DND-41 (cell line): ENCODE data around the gene LRRC31.

ENCODE experiments used
- ATAC-seq: fragments of 200-7000 bp; cut with Tn5 transposase; 3 replicates; pipeline ENCODE4 v1.9.1; 2021; ENCODE audit warnings: low read depth; ENCODE audit not compliant: insufficient read depth
- DNase-seq: peaks from one replicate; pipeline ENCODE4 v3.0.0-alpha.2; 2020
- H2AFZ ChIP-seq: 2 replicates; pipeline ENCODE4 v1.6.0; 2012; ENCODE audit warnings: low read depth, low read length
- H3K27ac ChIP-seq: 2 replicates; pipeline ENCODE4 v1.5.1; 2012; ENCODE audit warnings: low read length, inconsistent platforms
- H3K27me3 ChIP-seq: fragments of 200-600 bp; sonication (generic); 2 replicates; pipeline ENCODE4 v1.6.0; 2012; ENCODE audit warnings: low read length, mild to moderate bottlenecking, inconsistent platforms; ENCODE audit not compliant: insufficient read depth, poor library complexity
- H3K36me3 ChIP-seq: 2 replicates; pipeline ENCODE4 v1.5.1; 2012; ENCODE audit warnings: low read length, inconsistent platforms; ENCODE audit not compliant: insufficient read depth
- H3K4me1 ChIP-seq: 2 replicates; pipeline ENCODE4 v1.5.1; 2012; ENCODE audit warnings: mild to moderate bottlenecking, low read length; ENCODE audit not compliant: insufficient read depth
- H3K4me2 ChIP-seq: 2 replicates; pipeline ENCODE4 v1.6.0; 2012; ENCODE audit warnings: mild to moderate bottlenecking, moderate library complexity, low read length, inconsistent platforms; ENCODE audit not compliant: insufficient read depth
- H3K4me3 ChIP-seq, 2 experiments: fragments of 200-600 bp in 1 of 2; shearing (Covaris generic) in 1 of 2; 2 replicates each; pipeline ENCODE4 v1.5.1; 2012 to 2016; ENCODE audit warnings: inconsistent platforms in 2 of 2, low read length in 2 of 2, mild to moderate bottlenecking in 2 of 2, low read depth in 1 of 2, moderate library complexity in 1 of 2
- H3K79me2 ChIP-seq: 2 replicates; pipeline ENCODE4 v1.6.0; 2012; ENCODE audit warnings: low read length, inconsistent platforms; ENCODE audit not compliant: insufficient read depth
- H3K9ac ChIP-seq: 2 replicates; pipeline ENCODE4 v1.6.0; 2012; ENCODE audit warnings: low read depth, mild to moderate bottlenecking, inconsistent platforms, low read length, moderate library complexity
- H3K9me3 ChIP-seq: 2 replicates; pipeline ENCODE4 v1.5.1; 2012; ENCODE audit warnings: low read length, moderate library complexity, mild to moderate bottlenecking, inconsistent platforms; ENCODE audit not compliant: insufficient read depth, severe bottlenecking
- H4K20me1 ChIP-seq: 2 replicates; pipeline ENCODE4 v1.6.0; 2012; ENCODE audit warnings: low read length; ENCODE audit not compliant: insufficient read depth
- CTCF ChIP-seq: IDR thresholded peaks from 2 replicates; pipeline ENCODE4 v1.5.1; 2012; ENCODE audit warnings: borderline replicate concordance, low read length, moderate library complexity, mild to moderate bottlenecking; ENCODE audit not compliant: poor library complexity, severe bottlenecking; ENCODE audit errors: extremely low read depth
- EZH2 ChIP-seq: IDR thresholded peaks from 3 replicates; pipeline ENCODE4 v1.6.1; 2012; ENCODE audit warnings: borderline replicate concordance, low read depth, mild to moderate bottlenecking, moderate library complexity, low read length, inconsistent platforms; ENCODE audit not compliant: severe bottlenecking

LRRC31 gene

GRCh38 chr3:169835533-169835932, 34.2 kb downstream of the LRRC31 start:
- no peak overlapping the region for H3K9ac ChIP-seq
- no peak overlapping the region for H3K27ac ChIP-seq
- DNase-seq (no peak), ATAC-seq (no peak)
- no peak overlapping the region for H3K4me3 ChIP-seq
- TF ChIP-seq CTCF, result no peak
- TF ChIP-seq EZH2, result no peak
- no peak overlapping the region for H2AFZ ChIP-seq
- no peaks in the 10 kb centered on the region for H3K4me1 ChIP-seq
- no peaks in the 10 kb centered on the region for H4K20me1 ChIP-seq
- H3K36me3 ChIP-seq, result no peaks in the 10 kb centered on the region
- no peaks in the 10 kb centered on the region for H3K79me2 ChIP-seq
- no peak overlapping the region for H3K4me2 ChIP-seq
- H3K27me3 ChIP-seq, result peaks cover 11% of the 10 kb centered on the region
- no peaks in the 10 kb centered on the region for H3K9me3 ChIP-seq

- Histone ChIP-seq H4K20me1 (no peaks in the 10 kb centered on the region), H3K9ac (no peak overlapping the region), H3K4me1 (no peaks in the 10 kb centered on the region), H3K79me2 (no peaks in the 10 kb centered on the region), H3K27ac (no peak overlapping the region), H2AFZ (no peak overlapping the region), H3K9me3 (no peaks in the 10 kb centered on the region), H3K4me2 (no peak overlapping the region), H3K4me3 (no peak overlapping the region), H3K27me3 (no peaks in the 10 kb centered on the region), H3K36me3 (no peaks in the 10 kb centered on the region)
- ATAC-seq (no peak), DNase-seq (no peak)
- TF ChIP-seq EZH2 (no peak), CTCF (no peak)
Observed at GRCh38 chr3:169827712-169828111, 42.0 kb downstream of the LRRC31 start.

GRCh38 chr3:169825316-169825715, 44.4 kb downstream of the LRRC31 start:
- H3K9ac ChIP-seq, result no peak overlapping the region
- H3K4me3 ChIP-seq, result no peak overlapping the region
- no peak overlapping the region for H3K4me2 ChIP-seq
- no peaks in the 10 kb centered on the region for H3K36me3 ChIP-seq
- no peak overlapping the region for H2AFZ ChIP-seq
- no peak for ATAC-seq
- no peaks in the 10 kb centered on the region for H3K79me2 ChIP-seq
- DNase-seq, result no peak
- H4K20me1 ChIP-seq, result no peaks in the 10 kb centered on the region
- H3K27ac ChIP-seq, result no peak overlapping the region
- TF ChIP-seq CTCF (no peak), EZH2 (no peak)
- no peaks in the 10 kb centered on the region for H3K4me1 ChIP-seq
- no peaks in the 10 kb centered on the region for H3K9me3 ChIP-seq
- H3K27me3 ChIP-seq, result no peaks in the 10 kb centered on the region

GRCh38 chr3:169822983-169823382, 46.8 kb downstream of the LRRC31 start:
- Histone ChIP-seq H4K20me1 (no peaks in the 10 kb centered on the region), H2AFZ (no peak overlapping the region), H3K79me2 (no peaks in the 10 kb centered on the region), H3K4me1 (no peaks in the 10 kb centered on the region), H3K27ac (no peak overlapping the region), H3K9ac (no peak overlapping the region), H3K4me2 (no peak overlapping the region), H3K4me3 (no peak overlapping the region), H3K36me3 (no peaks in the 10 kb centered on the region), H3K27me3 (peaks cover 3% of the 10 kb centered on the region), H3K9me3 (no peaks in the 10 kb centered on the region)
- DNase-seq (no peak), ATAC-seq (no peak)
- no peak for TF ChIP-seq EZH2
- TF ChIP-seq CTCF, result no peak
